Stimulated activated CD8-positive, alpha-beta memory T cell treated with anti-CD3 and anti-CD28 coated beads, Interleukin-4, amount 100 ng/mL, for 1 hour (primary cell): Measurements from ENCODE around the gene OAT.

Experiments
- DNase-seq, 2 donors: peaks; one replicate each; pipeline ENCODE4 v3.0.0-alpha.2; 2020; ENCODE audit warnings: low read depth in 2 of 2, low spot score in 1 of 2

OAT gene

GRCh38 chr10:124354411-124355382, 64.0 kb downstream of the OAT start:
- no peak for DNase-seq

DNA sequence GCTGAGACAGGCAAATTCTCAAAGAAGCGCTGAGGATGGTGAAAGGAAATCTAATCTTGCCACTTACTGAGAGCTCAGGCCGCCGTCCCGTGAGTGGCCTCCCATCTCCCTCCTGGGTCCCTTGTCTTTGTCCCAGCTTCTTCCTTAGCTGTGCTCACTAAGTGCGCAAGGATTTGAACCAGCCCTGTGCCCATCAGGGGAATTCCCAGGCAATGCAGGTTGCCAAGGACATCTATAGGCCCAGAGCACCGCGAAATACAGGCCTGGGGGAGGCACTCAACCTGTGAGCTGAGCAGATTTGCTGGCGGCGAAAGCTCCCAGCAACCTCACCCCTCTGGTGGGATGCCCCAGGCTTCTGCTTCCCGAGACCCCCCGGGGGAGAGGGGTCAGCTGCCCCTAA, 64.8 kb downstream of the OAT start:
- DNase-seq = no peak

DNA sequence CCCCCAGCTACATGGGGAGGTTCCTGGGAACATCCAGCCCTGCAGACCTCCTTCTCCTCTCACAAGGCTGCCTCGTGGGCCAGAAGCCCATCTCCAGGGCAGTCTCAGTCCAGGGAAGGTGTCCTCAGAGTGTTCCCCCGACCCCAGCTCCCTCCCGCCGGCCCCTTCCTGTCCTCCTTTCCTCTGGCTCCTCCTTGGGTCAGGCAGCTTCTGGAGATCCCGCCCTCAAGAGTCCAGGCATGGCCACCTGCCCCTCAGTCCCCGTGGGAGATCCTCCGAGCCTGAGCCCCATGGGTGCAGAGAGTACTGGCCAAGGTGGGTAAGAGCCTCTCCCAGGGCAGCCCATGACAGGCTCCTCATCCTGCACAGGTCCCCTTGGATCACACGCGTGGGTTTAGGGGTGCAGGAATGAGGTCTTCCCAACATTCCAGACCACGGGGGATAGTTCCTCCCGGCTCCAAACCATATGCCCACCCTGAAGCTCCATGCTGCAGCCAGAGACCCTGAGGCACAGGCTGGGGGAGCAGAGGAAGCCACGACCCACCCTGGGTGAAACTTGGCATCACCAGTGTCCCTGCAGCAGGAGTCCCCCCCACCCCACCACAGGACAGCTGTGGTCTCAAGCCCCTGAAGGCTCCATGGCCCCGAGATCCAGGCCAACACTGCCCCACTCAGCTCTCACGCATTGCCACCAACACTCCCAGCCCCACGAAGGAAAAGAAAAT, 65.5 kb downstream of the OAT start:
- DNase-seq = no peak

GRCh38 chr10:124351481-124352220, 67.1 kb downstream of the OAT start:
- DNase-seq = no peak

DNA sequence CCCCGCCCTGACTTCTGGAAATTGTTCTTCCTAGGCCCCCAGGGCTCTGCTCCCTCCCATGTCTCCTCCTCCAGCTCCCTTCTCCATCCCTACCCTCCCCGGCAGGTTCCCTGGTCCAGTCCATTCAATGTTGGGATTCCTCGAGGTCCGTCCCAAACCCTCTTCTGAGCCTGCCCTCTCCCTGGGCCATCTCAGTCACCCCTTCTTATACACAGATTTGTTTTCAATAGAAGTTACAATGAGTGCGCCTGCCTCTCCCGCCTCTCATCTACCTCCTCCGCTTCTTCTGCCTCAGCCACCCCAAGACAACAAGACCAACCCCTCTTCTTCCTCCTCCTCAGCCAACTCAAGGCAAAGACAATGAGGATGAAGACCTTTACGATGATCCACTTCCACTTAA, 67.9 kb downstream of the OAT start:
- no peak for DNase-seq

DNA sequence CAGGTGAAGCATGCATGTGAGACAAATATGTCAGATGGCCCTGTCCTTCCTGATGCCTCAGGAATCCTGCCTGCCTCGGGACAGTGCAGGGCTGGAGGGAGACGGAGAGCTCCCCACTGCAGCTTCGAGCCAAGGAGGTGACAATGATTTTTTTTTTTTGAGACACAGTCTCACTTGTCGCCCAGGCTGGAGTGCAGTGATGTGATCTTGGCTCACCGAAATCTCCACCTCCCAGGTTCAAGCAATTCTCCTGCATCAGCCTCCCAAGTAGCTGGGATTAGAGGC, 68.8 kb downstream of the OAT start:
- DNase-seq = no peak

DNA sequence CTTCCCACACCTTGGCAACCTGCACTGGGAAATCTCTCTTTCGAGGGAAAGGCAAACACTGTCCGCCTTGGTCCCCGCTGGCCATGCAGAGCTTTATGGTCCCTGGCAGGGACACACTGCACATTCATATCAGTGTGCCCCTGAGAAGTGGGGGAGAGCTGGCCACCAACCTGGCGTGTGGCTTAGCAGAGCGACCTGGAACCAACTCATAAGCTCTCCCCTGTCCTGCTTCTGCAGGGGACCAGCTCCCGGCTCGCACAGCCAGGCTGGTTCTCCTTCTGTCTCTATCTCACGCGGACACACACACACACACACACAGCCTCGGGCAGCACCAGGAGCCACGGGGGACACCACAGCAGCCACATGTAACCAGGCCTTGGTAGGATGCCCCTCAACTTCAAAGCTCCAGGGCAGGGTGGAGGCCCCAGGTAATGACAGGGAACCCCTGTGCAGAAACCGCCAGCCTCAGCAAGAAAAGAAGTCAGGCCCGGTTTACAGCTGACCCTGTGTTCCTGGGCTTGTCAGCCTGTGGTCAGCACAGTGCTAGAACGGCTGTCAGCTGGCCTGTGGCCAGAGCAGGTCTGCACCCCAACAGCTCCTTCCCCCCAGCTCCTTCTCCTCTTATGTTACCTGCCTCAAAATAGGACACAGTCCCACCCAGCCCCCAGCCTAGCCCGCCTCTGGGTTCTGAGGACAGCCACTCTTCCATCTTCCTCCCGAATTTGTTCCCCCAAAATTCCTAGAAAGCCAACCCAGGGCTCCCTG, 69.3 kb downstream of the OAT start:
- no peak for DNase-seq

DNA sequence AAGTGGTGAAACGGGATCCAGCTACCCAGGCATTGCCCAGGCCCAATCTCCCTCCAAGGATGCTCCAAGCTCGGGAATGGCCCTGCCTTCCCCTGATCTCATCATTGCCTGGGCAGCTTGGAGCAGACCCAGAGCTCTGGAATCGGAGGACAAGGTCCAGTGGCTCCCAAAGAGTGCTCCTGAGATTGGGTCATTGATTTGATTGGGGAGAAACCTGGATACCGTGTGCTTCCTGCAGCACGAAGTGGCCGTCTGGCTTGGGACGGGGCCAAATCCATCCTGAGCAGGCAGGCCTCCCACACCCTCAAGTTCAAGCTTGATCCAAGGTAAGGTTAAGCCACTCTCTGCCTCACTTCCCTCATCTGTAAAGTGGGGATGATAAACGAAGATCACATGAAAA, 69.9 kb downstream of the OAT start:
- DNase-seq = no peak

DNA sequence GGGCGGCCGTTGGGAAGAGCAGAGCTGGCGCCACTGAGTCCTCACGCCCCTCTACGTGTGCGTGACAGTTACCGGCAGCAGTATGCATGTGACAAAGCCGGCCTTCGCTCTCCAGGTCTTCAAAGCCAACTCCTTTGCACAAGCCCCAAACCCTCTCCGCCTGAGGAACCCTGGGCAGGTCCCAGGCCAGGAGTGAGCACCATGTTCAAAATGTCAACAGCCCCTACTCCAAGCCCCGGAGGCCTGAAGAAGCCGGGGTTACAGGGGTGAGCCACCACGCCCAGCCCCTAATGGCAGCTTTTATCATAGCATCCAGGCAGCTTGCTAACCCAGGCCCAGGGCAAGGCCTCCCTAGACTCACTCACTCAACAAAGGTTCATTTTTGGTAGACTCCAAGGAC, 70.8 kb downstream of the OAT start:
- no peak for DNase-seq
